HUES64 (cell line): ENCODE data around the gene FIP1L1. TPM values are rescaled to one million over a fixed set of nuclear protein-coding genes. Genes with fewer than 3 reads are reported as not detected.
"Not testable (repeated sequence)": the region's sequence is repeated elsewhere in the genome, so short reads cannot be mapped to it uniquely, and the experiment has no call there.

Source experiments
- H3K27ac ChIP-seq: 2 replicates; pipeline ENCODE4 v1.7.0; 2013; ENCODE audit warnings: low read depth, low read length, inconsistent platforms
- H3K27me3 ChIP-seq: 2 replicates; pipeline ENCODE4 v1.6.1; 2013; ENCODE audit warnings: mild to moderate bottlenecking, low read length; ENCODE audit not compliant: insufficient read depth
- H3K36me3 ChIP-seq: 2 replicates; pipeline ENCODE4 v1.6.1; 2013; ENCODE audit warnings: mild to moderate bottlenecking, low read length; ENCODE audit not compliant: insufficient read depth
- H3K4me1 ChIP-seq: 2 replicates; pipeline ENCODE4 v1.6.1; 2013; ENCODE audit warnings: mild to moderate bottlenecking, low read length, moderate library complexity; ENCODE audit not compliant: insufficient read depth
- H3K4me3 ChIP-seq: 2 replicates; pipeline ENCODE4 v1.5.1; 2013; ENCODE audit warnings: mild to moderate bottlenecking, low read length, moderate library complexity
- H3K9ac ChIP-seq: 2 replicates; pipeline ENCODE4 v1.6.1; 2013; ENCODE audit warnings: mild to moderate bottlenecking, low read depth, low read length
- H3K9me3 ChIP-seq: 2 replicates; pipeline ENCODE4 v1.6.1; 2013; ENCODE audit warnings: low read depth, low read length; ENCODE audit not compliant: insufficient read depth
- WGBS: fragments of 150-250, 120-280 bp; methylation state at CpG from one replicate; pipeline ENCODE4 v1.1.7; 2013; ENCODE audit warnings: missing lambda C conversion rate; 5-methylcytosine and 5-hydroxymethylcytosine counted together
- polyA plus RNA-seq, 2 experiments: library from polyadenylated mRNA; stranded (reverse); fragments of 50-300 nt; gene quantifications; one replicate each; pipeline ENCODE4 v1.2.3, GENCODE V29; 2013

The FIP1L1 gene
- polyA plus RNA-seq (2013, experiment 1 of 2), result 51.9 TPM
- 56.6 TPM for polyA plus RNA-seq (2013, experiment 2 of 2)

DNA sequence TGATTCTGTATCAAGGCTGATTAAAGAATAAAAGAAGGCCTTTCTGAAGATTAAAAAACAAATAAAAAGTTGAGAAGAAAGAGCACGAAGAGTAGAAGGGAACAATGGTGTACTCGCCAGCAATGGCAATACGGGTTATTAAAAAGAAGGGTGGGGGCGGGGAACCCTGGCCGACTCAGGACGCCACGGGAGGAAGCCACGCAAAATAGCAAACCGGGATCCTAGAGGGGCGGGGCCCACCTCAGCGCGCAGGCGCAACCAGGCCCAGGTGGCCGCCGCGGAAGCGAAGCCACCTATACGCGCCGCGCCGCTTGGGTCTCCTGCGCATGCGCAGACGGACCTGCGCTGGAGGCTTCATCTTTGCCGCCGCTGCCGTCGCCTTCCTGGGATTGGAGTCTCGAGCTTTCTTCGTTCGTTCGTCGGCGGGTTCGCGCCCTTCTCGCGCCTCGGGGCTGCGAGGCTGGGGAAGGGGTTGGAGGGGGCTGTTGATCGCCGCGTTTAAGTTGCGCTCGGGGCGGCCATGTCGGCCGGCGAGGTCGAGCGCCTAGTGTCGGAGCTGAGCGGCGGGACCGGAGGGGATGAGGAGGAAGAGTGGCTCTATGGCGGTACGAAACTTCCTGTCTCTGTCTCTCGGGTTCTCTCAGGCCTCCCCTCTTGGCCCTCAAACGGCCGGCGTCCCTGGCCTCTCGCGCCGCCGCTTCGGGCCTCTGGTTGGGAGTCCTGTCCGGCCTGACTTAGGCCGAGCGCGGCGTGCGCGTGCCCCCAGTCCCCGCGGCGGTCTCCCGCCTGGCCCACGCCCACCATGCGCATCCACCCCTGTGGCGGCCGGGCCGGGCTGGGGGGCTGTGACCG is at the start of gene FIP1L1:
Gene FIP1L1 (plus strand): TSS at position 323 of the 852 bp plus-strand sequence. CDS start 198 bp downstream, at position 521.
- H3K4me3 ChIP-seq, result peak within 1 kb of the TSS; percentile 90
- peaks cover 21% of the 10 kb centered on the region for H3K27me3 ChIP-seq
- H3K9me3 ChIP-seq, result no peaks in the 10 kb centered on the region
- peak within 1 kb of the TSS; percentile 86 for H3K27ac ChIP-seq
- WGBS, result under 1% methylated on average over 85 of the region's 85 CpGs
- peaks cover 13% of the 10 kb centered on the region for H3K4me1 ChIP-seq
- peaks cover 29% of the 10 kb centered on the region for H3K36me3 ChIP-seq
- peak within 1 kb of the TSS; percentile 94 for H3K9ac ChIP-seq

- not testable (repeated sequence) for H3K27me3 ChIP-seq, H3K27ac ChIP-seq, H3K9me3 ChIP-seq, H3K4me1 ChIP-seq, H3K36me3 ChIP-seq, H3K4me3 ChIP-seq, H3K9ac ChIP-seq
- 97% methylated on average over 6 of the region's 6 CpGs for WGBS
Observed at GRCh38 chr4:53334916-53335315, 42.5 kb upstream of the FIP1L1 start.

DNA sequence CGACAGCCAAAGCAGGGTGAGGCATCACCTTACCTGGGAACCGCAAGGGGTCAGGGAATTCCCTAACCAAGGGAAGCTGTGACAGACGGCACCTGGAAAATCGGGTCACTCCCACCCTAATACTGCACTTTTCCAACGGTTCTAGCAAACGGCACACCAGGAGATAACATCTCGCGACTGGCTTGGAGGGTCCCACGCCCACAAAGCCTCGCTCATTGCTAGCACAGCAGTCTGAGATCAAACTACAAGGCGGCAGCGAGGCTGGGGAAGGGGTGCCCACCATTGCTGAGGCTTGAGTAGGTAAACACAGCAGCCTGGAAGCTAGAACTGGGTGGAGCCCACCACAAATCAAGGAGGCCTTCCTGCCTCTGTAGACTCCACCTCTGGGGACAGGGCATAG is 37.3 kb upstream of the FIP1L1 start:
- not testable (repeated sequence) for H3K9me3 ChIP-seq, H3K27me3 ChIP-seq, H3K4me3 ChIP-seq, H3K27ac ChIP-seq, H3K9ac ChIP-seq, H3K36me3 ChIP-seq, H3K4me1 ChIP-seq
- 95% methylated on average over 12 of the region's 12 CpGs for WGBS

DNA sequence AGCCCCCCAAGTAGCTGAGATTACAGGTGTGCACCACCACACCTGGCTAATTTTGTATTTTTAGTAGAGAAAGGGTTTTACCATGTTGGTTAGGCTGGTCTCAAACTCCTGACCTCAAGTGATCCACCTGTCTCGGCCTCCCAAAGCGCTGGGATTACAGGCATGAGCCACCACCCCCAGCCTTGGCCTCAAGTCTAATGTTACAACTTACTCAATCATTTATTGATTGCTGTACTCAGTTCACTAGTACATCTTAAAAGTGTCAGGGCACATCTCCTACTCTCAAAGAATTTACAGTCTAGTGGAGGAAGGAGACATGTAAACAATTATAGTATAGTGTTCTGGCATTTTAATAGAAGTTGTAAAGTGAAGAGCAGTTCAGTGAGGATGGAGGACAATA is 31.0 kb upstream of the FIP1L1 start:
- H3K9ac ChIP-seq, H3K9me3 ChIP-seq, H3K36me3 ChIP-seq, H3K27me3 ChIP-seq, H3K4me3 ChIP-seq, H3K4me1 ChIP-seq, H3K27ac ChIP-seq: not testable (repeated sequence)
- 91% methylated on average over 2 of the region's 2 CpGs for WGBS

DNA sequence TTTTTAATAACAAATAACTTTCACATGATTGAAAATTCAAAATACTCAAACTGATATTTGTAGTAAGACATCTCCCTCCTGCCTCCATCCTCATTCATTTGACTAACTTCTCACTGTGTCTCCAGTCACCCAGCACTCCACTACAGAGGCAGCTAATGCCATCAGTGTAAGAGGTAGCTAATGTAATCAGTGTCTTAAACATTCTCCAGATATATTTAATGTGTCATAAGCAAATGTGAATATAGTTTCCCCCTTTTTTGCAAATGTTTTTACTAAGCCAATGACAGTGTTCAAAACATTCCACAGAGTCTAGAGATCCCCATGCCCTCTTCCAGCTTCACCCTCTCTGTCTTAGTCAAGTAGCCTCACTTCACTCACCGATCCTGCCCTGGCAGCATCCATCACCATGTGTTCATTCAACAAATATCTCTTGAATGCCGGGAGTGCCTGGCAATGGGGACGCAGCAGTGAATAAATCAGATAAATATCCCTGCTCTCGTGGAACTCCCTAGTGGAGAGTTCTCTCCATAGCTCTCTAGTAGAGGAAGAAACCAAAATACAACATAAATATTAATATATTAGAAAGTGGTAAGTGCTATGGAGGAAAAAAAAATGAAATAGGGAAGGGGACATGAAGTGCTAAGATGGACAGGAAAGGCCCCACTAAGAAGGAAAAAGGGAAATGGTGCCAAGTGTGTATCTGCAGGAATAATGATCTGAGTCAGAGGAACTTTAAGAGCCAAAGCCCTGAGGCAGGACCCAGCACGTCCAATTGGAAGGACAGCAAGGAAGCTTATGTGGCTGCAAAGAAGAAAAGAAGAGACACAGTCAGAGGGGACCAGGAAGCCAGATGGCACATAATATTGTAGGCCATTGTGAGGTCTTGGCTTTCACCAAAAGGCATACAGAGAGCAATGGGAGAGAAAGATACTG is 30.3 kb upstream of the FIP1L1 start:
- Histone ChIP-seq H3K27me3 (no peaks in the 10 kb centered on the region), H3K4me3 (no peak overlapping the region), H3K36me3 (no peaks in the 10 kb centered on the region), H3K9me3 (no peaks in the 10 kb centered on the region), H3K9ac (no peak overlapping the region), H3K27ac (no peak overlapping the region), H3K4me1 (no peaks in the 10 kb centered on the region)
- 94% methylated on average over 5 of the region's 5 CpGs for WGBS

DNA sequence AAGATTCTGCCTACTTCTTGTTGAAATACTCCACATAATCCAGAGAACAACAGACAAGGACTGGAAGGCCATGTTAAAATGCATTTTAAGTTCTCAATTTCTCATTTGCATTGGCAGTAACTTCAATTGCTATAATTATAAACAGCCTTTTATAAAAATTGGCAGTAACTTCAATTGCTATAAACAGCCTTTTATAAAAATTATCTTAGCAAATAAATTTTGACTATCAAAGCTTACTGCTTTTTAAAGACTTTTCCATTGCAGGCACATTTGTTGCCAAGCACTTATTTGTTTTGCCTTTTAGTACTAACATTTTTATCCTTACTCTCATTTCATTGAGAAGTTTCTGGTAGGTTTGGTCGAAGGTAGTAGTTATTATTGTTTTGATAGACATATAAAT is 29.4 kb upstream of the FIP1L1 start:
- H3K27me3 ChIP-seq, result no peaks in the 10 kb centered on the region
- 0 out of 2 replicates have a peak, but pooled peaks cover 5% of the 10 kb centered on the region for H3K36me3 ChIP-seq
- no peak overlapping the region for H3K4me3 ChIP-seq
- no peak overlapping the region for H3K27ac ChIP-seq
- no peaks in the 10 kb centered on the region for H3K9me3 ChIP-seq
- no CpG with 5 or more reads among the region's 1 CpG for WGBS
- no peaks in the 10 kb centered on the region for H3K4me1 ChIP-seq
- no peak overlapping the region for H3K9ac ChIP-seq

GRCh38 chr4:53349091-53349491 is 28.4 kb upstream of the FIP1L1 start:
- H3K9ac ChIP-seq, result no peak overlapping the region
- WGBS, result 89% methylated on average over 4 of the region's 4 CpGs
- no peak overlapping the region for H3K27ac ChIP-seq
- 0 out of 2 replicates have a peak, but pooled peaks cover 5% of the 10 kb centered on the region for H3K36me3 ChIP-seq
- H3K4me3 ChIP-seq, result no peak overlapping the region
- no peaks in the 10 kb centered on the region for H3K4me1 ChIP-seq
- no peaks in the 10 kb centered on the region for H3K27me3 ChIP-seq
- H3K9me3 ChIP-seq, result 0 out of 2 replicates have a peak, but pooled peaks cover 1% of the 10 kb centered on the region

DNA sequence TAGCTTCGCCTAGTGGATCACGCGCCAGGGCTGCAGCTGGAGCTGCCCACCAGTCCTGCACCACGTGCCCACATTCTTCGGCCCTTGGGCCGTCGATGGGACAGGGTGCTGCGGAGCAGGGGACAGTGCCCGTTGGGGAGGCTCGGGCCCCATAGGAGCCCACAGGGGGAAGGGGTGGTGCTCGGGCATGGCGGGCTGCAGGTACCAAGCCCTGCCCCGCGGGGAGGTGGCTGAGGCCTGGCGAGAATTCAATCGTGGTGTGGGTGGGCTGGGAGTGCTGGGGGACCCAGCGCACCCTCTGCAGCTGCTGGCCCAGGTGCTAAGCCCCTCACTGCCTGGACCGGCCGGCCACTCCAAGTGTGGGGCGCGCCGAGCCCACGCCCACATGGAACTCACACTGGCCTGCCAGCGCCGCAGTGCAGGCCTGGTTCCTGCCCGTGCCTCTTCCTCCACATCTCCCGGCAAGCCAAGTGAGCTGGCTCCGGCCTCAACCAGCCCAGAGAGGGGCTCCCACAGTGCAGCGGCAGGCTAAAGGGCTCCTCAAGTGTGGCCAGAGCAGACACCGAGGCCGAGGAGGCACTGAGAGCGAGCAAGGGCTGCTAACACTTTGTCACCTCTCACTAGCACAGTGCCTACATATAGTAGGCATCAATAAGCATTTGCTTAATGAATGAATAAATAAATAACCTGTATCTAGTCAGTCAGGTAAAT is 23.3 kb upstream of the FIP1L1 start:
- no peaks in the 10 kb centered on the region for H3K4me1 ChIP-seq
- 95% methylated on average over 32 of the region's 32 CpGs for WGBS
- H3K4me3 ChIP-seq, result no peak overlapping the region
- H3K9ac ChIP-seq, result no peak overlapping the region
- 0 out of 2 replicates have a peak, but pooled peaks cover 5% of the 10 kb centered on the region for H3K36me3 ChIP-seq
- H3K27ac ChIP-seq, result no peak overlapping the region
- peaks cover 13% of the 10 kb centered on the region; the same call in 1 of the 2 replicates for H3K9me3 ChIP-seq
- no peaks in the 10 kb centered on the region for H3K27me3 ChIP-seq

DNA sequence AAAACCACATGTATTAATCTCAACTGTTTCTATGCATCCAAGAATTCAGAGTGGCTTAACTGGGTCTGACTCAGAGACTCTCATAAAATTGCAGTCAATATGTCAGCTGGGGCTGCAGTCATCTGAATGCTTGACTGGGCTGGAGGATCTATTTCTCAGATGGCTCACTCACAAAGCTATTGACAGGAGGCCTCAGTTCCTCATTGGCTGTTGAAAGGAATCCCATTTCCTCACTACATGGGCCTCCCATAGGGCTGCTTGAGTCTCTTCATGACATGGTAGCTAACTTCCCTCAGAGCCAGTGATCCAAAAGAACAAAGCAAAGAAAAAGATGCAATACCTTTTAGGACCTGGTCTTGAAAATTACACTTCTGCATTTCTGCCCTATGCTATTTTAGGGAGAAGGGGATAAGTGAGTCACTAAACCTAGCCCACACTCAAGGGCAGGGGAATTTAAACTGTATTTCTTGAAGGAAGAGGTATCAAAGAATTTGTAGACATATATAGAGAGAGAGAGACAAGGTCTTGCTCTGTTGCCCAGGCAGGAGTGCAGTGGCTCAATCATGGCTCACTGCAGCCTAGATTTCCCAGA is 21.4 kb upstream of the FIP1L1 start:
- H3K36me3 ChIP-seq, result 0 out of 2 replicates have a peak, but pooled peaks cover 5% of the 10 kb centered on the region
- no peak overlapping the region for H3K4me3 ChIP-seq
- peaks cover 13% of the 10 kb centered on the region; the same call in 1 of the 2 replicates for H3K9me3 ChIP-seq
- H3K4me1 ChIP-seq, result no peaks in the 10 kb centered on the region
- H3K27me3 ChIP-seq, result no peaks in the 10 kb centered on the region
- H3K27ac ChIP-seq, result no peak overlapping the region
- H3K9ac ChIP-seq, result no peak overlapping the region

DNA sequence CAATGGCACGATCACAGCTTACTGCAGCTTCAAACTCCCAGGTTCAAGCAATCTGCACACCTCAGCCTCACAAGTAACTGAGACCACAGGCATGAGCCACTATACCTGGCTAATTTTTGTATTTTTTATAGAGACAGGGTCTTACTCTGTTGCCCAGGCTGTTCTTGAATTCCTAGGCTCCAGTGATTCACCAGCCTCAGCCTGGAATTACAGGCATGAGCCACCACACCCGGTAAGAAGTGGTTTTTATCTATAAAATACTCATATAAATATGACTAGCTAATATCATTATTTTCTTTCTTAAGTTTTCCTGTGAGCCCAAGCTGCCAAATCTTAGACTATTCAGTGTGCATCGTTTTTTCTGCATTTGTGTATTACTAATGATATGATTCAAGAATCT is 16.0 kb upstream of the FIP1L1 start:
- peaks cover 10% of the 10 kb centered on the region; the same call in 1 of the 2 replicates for H3K4me1 ChIP-seq
- 0 out of 2 replicates have a peak, but pooled peaks cover under 1% of the 10 kb centered on the region for H3K27me3 ChIP-seq
- no peak overlapping the region for H3K27ac ChIP-seq
- no peaks in the 10 kb centered on the region for H3K9me3 ChIP-seq
- H3K4me3 ChIP-seq, result no peak overlapping the region
- WGBS, result 94% methylated on average over 1 of the region's 3 CpGs
- no peak overlapping the region for H3K9ac ChIP-seq
- H3K36me3 ChIP-seq, result no peaks in the 10 kb centered on the region
